Retina (tissue), 1 donor: ENCODE results near the gene KRT31.
"Not testable (repeated sequence)": the region's sequence is repeated elsewhere in the genome, so short reads cannot be mapped to it uniquely, and the experiment has no call there.

Experiments used
- DNase-seq: peaks from one replicate; pipeline ENCODE4 v3.0.0-alpha.2; 2016

Gene KRT31

DNA sequence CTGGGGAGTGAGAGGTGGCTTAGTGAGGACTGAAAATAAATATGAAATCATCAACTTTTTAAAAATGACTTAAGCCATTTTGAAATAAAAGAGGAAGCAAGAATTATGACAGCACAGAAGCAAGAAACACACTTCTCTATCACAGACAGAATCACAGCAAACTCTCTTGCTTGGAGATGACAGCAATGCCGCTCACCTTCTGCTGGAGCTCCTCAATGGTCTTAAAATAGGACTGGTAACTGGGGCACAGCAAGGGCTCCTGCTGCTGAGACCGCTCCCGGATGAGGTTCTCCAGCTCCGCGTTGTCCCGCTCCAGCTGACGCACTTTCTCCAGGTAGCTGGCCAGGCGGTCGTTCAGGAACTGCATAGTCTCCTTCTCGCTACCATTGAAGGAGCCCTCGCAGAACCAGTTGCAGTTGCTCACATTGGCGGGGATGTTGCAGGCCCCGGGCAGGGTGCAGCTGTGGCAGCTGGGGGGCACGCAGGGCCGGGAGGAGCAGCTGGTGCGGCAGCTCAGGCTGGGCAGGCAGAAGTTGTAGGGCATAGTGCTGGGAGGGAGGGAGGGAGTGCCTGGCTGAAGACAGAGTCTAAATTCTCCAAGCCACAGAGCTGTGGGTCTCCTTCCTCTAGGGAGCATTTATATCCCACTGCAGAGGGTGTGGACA is at the start of gene KRT31:
TSS of gene KRT31 (minus strand) at position 613 of the 665 bp plus-strand sequence. CDS start at position 544, 69 bp downstream.
- no peak for DNase-seq

DNA sequence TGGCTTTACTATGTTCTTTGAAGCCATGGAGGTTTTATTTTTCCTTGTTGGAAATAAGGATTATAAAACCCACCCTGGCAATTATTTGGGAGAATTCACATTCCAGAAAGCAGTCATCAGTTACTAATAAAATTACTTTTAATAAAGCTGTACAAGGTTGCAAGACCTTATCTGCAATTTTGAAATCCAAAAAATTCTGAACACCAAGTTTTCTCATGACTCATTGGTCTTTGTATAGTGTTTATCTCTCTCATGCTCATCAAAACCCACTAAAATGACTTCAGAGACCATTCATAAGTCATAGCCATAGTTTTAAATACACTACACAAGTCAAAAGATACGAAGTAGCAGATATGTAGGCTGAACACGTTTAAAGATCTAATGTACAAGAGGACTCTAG is 49.4 kb upstream of the KRT31 start:
- no peak for DNase-seq

DNA sequence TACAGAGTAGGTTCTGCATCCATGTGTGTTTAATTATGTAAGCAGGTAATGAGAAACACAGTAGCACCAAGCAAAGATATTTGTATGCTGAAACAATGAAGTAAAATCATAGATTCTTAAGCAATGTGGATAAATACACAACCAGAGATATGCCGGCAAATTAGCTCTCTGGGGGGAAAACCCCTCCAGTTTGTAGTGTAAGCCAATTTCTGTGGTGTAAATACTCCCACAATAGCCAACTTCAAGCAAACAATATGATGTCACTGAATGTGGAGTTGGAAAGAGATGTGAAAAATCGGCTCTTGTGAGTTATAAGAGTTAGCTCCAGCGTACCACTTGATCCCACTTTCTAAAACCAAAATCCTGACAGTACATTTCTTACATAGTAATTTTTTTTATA is 47.2 kb upstream of the KRT31 start:
- no peak for DNase-seq

DNA sequence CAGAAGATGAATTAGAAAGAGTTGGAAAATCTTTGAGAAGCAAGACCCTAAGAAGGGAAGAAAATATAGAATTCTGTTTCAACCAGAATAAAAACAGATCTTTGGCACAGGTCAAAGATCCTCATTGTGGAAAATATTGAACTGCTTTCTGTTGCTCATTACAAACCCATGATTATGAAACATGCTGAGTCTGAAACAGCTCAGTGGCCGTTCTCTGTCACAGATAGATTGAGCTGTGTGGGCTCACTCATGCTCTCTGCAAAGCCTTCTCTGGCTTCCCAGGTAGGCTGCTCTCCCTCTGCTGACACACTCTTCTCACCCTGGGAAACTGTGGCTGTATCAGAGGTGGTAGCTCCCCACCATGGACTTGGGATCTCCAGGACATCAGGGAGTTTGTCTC is 46.8 kb upstream of the KRT31 start:
- no peak for DNase-seq

DNA sequence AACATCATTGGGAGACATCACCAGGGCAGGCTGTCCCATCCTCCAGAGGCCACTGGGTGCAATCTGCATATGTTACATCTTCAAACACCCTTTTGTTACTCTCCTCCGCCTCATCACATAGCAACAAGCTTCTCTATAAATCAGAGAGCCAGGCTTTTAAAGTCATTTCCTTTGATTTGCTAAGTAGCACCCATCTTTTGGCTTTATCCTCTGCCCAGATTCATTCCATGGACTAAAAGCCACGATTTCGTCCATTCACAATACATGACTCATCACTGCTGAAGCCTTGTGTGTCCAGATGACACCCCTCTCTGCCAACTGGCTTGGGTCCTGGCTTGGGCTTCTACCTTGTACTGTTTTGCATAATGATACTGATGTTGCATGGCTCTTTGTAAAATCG is 45.3 kb upstream of the KRT31 start:
- no peak for DNase-seq

DNA sequence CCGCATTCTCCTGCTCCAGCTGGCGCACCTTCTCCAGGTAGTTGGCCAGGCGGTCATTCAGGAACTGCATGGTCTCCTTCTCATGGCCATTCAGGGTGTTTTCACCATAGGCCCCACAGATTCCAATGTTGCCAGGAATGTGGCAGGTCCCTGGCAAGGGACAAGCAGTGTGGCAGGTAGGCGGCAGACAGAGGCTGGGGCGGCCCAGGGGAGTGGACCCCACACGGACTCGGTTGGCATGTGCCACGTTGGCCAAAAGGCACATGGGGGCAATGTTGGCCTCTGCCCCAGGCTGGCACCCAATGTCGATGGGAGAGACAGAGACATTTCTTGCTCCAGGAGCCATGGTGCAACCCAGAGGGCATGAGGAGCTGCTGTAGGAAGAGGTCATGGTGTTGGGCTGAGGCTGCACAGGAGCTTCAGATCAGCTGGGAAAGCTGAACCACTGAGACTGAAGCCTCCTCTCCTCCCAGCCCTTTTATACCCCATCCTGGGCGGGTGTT is 43.2 kb upstream of the KRT31 start, which contains the start of gene KRT38:
TSS of gene KRT38 (minus strand) at position 453 of the 503 bp plus-strand sequence. CDS start at position 391, 62 bp downstream.
- DNase-seq, result no peak

DNA sequence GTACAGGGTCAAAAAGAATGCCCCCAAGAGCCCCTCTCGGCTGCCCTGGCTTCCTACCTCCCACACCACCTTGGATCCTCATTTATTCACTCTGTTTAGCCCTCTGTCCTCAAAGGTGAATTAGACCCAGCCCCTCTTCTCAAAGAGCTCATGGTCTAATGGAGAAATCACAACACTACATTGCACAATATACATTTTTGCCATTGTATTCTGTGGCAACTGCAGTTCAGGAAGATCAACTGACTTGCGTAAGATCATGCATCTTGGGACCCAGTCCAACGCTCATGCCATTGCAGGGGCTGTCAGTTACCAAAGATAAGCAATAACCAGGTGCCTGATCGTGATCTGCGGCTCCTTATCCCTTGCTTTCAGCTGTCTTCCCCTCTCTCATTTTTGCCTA is 42.0 kb upstream of the KRT31 start:
- DNase-seq, result no peak

DNA sequence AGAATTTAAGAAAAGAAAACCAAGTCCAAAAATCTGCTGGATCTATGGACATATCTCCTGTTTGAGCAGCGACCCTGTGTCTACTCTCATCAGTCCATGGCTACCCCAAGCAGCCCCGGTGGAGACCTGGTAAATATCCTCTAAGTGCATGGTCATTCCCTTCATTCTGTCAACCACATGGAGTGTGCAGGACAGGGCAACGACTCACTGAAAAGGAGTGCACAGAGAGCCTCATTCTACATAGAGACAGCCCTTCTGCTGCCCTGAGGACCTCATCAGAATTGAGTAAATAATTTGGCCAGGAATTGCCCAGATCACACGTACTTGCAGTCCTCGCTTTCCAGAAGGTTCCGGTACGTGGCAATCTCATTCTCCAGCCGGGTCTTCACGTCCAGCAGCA is 40.4 kb upstream of the KRT31 start:
- no peak for DNase-seq

DNA sequence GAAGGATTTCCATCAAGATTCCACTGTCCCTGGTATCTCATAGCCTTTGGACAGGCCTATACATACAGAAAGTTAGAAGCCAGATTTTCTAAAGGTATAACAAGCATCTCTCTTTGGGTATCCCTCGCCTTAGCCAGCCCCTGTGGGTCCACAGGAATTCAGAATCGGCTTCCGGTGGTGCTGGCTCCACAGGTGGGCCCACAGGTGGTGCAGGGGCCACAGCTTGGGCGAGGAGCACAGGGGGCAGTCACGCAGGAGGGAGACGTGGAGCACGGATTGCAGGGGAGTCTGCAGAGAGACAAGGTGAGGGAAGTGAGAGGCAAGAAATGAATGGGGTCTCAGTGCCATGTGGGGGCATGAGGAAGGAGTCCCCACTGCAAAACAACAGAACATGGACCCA is 39.8 kb upstream of the KRT31 start:
- DNase-seq, result no peak

DNA sequence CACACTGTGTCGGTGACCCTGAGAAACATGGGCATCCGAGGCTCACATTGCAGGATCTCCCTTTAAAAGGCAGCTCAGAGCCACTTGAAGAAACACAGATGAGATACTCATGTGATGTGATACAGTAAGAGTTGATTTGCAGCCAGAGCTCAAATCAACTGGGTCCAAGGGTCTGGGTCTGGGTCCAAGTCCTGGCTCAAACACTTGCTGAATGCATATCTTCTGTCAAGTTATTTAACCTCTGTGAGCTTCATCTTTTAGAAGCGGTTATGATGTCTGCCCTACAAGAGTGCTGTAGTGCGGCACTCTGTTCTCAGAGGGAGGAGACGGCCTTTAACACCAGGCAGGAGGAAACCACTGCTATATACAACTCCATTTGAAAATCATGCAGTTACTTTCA is 37.0 kb upstream of the KRT31 start:
- no peak for DNase-seq

DNA sequence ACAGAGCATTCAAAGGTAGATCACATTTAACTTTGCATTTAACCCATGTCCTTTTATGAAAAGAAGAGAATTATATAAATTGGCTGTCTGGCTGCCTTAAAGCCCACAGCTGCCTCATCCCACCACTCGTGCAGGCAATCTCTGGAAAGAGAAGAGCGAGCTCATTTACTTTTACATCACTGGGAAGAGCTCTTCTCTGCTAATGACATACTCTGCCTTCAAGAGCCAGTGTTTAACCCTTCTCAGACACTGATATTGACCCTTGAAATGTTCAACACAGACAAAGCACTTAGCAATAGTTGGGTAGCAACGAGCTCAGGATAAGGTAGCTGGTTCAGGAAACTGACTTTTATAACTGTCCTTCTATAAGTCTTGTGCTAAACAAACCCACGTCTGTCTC is 36.6 kb upstream of the KRT31 start:
- DNase-seq, result no peak

DNA sequence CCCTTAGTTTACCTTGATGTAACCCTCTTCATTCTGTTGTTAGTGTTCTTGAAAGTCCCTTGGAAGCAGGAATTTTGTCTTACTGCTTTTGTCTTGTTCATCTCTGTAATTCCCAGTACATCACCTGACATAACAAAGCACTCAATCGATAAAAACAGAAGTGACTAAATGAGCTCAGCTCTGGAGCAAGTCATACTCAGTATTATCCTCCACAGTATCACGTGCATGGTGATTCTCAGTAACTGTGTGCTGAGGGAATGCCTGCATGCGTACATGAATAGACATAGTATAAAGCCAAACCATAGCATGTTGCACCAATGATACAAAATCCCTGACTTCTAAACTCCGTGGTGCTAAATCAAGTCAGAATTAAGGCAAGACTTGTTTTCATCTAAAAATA is 36.2 kb upstream of the KRT31 start:
- DNase-seq, result no peak

DNA sequence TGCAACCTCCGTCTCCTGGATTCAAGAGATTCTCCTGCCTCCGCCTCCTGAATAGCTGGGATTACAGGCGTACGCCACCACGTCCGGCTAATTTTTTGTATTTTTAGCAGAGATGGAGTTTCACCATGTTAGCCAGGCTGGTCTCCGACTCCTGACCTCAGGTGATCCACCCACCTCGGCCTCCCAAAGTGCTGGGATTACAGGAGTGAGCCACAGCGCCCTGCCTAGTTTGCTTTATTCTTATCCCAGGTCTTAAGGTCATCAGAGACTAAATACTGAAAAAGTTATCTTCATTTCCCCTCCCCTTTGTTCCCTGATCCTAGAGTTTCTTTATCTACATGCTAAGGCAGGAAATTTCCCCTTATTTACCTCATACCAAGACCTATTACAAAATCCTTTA is 33.0 kb upstream of the KRT31 start:
- DNase-seq, result not testable (repeated sequence)

DNA sequence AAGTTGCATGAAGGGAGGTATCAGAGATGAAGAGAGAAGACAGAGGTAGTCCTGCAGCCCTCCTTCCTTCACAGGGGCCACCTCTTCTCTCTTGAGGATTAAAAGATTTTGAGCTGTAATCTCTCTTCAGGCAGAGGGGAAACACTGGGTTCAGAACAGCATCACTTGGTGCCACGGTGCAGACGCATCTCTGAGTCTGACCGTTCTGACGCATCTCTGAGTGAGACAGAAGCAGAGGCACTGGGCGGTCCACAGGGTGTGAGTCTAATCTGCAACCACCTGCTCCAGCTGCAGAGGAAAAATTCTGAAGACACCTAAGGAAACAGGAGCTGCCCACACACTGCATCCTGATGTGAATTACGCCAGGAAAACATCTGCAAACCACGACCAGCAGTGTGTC is 32.3 kb upstream of the KRT31 start:
- DNase-seq, result no peak

DNA sequence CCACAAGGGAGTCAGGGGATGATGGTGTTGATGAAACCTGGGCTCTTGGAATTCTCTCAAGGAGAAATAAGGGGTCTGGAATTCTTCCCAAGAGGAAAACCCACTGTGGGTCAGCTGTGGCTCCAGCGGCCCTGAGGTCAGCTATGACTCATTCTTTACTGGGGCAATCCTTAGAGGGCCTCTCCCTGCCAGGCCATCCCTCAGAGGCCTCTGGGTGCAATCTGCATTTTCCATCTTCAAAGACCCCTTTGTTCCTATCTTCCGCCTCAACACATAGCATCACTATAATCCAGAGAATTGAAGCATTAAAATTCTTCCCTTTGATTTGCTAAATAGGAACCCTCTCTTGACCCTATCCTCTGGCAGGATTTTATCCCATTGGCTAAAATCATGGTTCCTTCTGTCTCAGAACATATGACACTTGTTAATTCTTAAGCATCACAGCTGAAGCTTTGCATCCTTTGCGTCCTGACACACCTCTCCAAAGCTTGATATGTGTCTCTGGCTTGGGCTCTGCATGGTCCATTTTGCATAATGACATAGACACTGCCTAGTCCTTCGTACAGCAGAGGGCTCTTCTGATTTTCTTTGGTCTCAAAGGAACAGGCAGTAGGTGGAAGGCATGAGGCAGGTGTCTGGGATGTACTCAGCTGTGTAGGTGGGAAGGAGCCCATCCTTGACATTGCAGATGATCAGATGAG is 31.3 kb upstream of the KRT31 start:
- no peak for DNase-seq

DNA sequence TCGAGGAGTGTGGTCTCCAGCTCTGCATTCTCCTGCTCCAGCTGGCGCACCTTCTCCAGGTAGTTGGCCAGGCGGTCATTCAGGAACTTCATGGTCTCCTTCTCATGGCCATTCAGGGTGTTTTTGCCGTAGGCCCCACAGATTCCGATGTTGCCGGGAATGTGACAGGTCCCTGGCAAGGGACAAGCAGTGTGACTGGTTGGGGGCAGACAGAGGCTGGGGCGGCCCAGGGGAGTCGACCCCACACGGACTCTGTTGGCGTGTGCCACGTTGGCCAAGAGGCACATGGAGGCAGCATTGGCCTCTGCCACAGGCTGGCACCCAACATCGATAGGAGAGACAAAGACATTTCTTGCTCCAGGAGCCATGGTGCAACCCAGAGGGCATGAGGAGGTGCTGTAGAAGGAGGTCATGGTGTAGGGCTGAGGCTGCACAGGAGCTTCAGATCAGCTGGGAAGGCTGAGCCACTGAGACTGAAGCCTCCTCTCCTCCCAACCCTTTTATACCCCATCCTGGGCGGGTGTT is 26.8 kb upstream of the KRT31 start, which contains the start of gene KRT37:
TSS of gene KRT37 (minus strand) at position 475 of the 525 bp plus-strand sequence. CDS start at position 413, 62 bp downstream.
- no peak for DNase-seq

DNA sequence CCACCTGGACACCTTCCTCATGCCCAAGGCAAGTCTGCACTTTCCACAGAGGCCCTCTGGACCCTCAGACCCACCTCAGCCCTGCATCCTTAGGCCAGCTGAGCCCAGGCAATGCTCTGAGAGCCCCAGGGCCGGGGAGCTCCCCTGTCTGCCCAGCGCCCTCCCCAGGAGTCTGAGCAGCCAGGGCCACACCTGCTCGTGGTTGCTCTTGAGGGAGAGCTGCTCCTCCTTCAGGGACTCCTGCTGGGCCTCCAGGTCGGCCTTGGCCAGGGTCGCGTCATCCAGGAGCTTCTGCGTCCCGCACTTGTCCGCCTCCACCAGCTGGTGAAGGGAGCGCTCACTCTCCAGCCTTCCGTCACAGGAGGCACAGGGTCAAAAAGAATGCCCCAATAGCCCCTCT is 25.2 kb upstream of the KRT31 start:
- DNase-seq, result not testable (repeated sequence)

DNA sequence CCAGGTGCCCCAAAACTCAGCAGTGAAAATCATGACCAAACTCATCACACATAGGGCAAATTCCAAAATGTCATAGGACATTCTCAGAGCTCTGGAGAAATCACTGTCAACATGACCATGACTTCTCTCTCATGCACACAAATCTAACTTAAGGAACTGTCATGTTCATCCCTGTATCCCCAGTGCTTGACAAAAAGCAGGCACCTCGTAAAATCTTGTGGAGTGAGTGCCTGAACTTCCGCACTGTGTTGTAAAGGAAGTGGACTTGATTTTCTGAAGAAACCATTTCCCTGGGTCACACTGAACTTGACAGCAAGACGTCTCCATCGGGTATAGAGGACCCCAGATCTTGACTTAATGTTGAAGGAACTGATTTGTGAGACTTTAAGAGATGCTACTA is 24.2 kb upstream of the KRT31 start:
- no peak for DNase-seq

DNA sequence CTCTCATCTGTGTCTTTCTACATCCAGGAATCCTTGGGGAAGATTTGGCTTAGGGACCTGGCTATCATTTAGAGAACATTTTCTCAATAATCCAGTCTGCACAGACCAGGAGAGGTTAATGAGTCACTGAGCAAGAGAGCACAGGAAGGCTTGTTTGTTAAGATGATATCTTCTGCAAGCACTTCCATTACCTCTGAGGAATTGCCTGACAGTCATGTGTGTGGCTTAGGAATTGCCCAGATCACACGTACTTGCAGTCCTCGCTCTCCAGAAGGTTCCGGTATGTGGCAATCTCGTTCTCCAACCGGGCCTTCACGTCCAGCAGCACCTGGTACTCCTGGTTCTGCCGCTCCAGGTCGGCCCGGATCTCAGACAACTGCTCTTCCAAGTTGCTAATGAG is 23.7 kb upstream of the KRT31 start:
- DNase-seq, result no peak

DNA sequence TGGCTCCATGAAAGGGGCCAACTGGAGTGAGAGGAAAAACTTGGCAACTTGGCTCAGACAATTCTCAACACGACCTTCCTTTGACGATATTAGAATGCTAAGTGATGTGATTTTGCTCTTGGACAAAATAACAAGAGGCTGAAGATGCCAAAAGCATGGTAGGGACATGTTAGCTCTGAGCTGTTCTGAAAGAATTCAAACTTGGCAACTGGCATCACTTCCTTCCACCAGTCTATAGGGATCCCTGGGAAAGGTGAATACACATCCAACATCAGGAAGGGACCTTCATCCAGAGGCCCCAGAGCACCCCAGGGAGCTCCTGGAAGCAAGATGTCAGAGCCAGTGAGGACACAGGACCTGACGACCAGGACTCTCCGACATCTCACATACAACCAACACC is 22.7 kb upstream of the KRT31 start:
- no peak for DNase-seq

DNA sequence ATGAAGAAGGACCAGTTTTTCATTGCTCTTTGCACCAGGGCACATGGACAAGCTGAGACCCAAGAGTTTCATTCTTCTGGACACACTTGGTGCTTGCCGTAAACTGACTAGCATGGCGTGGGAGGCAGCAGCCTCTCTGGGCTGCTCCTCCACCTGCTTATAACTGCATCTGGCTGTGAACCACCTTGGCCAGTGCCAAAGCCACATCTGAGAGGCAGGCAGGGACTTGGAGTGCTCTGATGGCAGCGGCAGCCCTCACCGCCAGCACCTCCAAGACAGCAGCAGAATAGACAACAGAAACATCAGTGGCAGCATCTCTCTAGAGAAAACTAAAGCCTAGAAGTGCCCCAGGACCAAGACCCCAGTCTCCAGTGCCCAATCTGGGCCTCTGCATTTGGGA is 22.3 kb upstream of the KRT31 start:
- no peak for DNase-seq

DNA sequence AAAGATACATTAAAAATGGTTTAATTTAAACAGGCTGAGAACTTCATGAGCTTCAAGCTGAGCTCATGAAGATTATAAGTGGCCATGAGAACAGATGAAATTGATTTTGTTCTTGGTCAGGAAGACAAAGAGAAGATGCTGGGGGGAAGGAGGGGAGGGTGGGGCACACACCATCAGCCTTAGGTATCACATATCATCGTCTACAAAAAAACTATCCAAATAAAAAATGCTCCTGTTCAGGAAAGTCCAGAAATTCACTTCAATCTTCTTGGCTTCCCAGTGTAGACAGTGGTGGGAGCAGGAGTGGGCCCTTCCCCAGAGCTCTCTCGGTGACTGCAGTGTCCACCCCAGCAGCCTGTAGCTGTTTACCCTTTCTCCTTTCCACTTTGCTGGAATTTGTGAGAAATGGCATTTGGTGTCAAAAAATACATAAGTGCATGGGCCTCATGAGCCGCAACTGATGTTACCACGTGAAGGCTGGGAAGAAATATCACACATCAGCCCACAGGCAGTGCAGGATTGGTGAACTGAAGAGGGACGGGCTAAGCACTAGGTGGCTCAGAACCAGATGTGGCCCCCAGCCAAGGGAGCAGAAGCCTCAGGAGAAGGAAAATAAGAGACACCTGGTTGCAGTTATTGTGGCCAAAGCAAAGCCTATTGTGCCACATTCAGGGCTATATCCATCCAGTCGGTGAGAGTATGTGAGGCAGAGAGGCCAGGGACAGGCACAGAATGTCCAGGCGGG is 20.9 kb upstream of the KRT31 start:
- no peak for DNase-seq

DNA sequence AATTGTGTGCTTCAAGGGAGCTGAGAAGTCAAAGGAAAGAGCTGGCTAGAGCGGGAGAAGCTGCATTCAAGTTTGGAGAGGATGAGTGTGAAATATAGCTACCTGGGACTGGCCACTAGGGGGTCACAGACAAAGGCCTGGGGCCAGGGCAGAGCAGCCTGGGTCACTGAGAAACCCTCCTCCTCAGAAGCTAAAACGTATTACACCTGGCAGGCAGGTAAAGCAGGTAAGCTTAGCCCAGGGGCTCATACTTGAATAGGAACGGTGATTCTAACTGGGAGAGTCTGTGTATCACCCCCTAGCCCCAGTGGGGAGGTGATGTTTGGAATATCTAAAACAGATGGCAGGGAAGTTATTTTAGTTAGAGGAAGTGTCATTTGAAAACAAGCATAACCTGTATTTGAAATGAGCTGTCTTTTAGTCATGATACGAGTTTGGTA is 20.2 kb upstream of the KRT31 start:
- DNase-seq, result no peak
